BE2C (cell line): ENCODE results near the gene YARS2.

ENCODE experiments used
- DNase-seq: peaks from one replicate; pipeline ENCODE4 v3.0.0-alpha.2; 2020
- H3K27me3 ChIP-seq: fragments of 250-450 bp; sonication (Bioruptor Pico); 2 replicates; pipeline ENCODE4 v1.5.1; 2020; ENCODE audit warnings: mild to moderate bottlenecking
- H3K36me3 ChIP-seq: fragments of 250-450 bp; sonication (Bioruptor Pico); 2 replicates; pipeline ENCODE4 v1.5.1; 2020; ENCODE audit warnings: mild to moderate bottlenecking
- H3K4me1 ChIP-seq: fragments of 250-450 bp; sonication (Bioruptor Pico); 2 replicates; pipeline ENCODE4 v1.5.1; 2020
- H3K4me3 ChIP-seq: 2 replicates; pipeline ENCODE4 v1.5.1; 2011; ENCODE audit warnings: low read depth, low read length
- H3K9me3 ChIP-seq: fragments of 250-450 bp; sonication (Bioruptor Pico); 2 replicates; pipeline ENCODE4 v1.5.1; 2020
- TF ChIP-seq, protein P1 (sequence below): IDR thresholded peaks from 2 replicates; pipeline ENCODE4 v1.5.1; 2012; ENCODE audit warnings: mild to moderate bottlenecking, low read depth, low read length

The YARS2 gene

DNA sequence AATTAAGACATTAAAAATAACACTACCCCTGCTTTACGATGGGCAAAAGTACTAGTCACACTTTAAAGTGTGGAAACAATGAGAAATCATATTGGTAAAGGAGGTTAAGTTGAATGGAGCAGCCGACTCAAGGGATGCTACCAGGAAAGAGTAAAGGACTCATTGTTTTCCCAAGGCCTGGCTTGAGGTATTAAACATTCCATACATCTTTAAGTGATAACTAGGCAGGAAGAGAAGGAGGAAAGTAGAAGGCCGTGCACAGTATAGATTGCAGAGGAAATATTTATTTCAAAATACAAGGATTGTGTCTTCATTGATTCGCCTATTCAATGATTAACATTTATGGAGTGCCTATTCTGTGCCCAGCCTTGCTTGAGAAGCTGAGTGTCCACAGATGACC, 20.6 kb upstream of the YARS2 start:
- H3K4me3 ChIP-seq = no peak overlapping the region
- no peaks in the 10 kb centered on the region for H3K36me3 ChIP-seq
- no peaks in the 10 kb centered on the region for H3K27me3 ChIP-seq
- no peaks in the 10 kb centered on the region for H3K4me1 ChIP-seq
- TF ChIP-seq, protein P1, sequence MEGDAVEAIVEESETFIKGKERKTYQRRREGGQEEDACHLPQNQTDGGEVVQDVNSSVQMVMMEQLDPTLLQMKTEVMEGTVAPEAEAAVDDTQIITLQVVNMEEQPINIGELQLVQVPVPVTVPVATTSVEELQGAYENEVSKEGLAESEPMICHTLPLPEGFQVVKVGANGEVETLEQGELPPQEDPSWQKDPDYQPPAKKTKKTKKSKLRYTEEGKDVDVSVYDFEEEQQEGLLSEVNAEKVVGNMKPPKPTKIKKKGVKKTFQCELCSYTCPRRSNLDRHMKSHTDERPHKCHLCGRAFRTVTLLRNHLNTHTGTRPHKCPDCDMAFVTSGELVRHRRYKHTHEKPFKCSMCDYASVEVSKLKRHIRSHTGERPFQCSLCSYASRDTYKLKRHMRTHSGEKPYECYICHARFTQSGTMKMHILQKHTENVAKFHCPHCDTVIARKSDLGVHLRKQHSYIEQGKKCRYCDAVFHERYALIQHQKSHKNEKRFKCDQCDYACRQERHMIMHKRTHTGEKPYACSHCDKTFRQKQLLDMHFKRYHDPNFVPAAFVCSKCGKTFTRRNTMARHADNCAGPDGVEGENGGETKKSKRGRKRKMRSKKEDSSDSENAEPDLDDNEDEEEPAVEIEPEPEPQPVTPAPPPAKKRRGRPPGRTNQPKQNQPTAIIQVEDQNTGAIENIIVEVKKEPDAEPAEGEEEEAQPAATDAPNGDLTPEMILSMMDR = no peak
- DNase-seq = no peak
- no peaks in the 10 kb centered on the region for H3K9me3 ChIP-seq

DNA sequence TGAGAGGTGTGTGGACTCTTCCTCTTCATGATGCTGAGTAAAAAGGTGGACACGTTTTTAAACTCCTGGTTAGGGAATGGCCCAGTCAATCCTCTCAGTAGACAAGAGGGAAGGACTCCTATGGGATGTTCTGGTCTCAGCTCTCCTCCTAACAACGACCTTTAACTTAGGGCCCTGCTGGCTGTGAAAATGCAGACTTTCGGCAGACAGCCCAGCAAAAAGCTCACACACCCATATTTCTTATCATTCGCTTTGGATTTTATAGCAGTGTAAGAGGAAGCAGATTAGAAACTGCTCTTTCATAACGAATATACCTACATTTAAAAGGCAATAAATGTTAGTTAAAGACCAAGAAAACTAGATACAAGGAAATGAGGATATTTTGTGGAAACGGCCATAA, 18.0 kb upstream of the YARS2 start:
- TF ChIP-seq, protein P1 = no peak
- H3K27me3 ChIP-seq = no peaks in the 10 kb centered on the region

DNA sequence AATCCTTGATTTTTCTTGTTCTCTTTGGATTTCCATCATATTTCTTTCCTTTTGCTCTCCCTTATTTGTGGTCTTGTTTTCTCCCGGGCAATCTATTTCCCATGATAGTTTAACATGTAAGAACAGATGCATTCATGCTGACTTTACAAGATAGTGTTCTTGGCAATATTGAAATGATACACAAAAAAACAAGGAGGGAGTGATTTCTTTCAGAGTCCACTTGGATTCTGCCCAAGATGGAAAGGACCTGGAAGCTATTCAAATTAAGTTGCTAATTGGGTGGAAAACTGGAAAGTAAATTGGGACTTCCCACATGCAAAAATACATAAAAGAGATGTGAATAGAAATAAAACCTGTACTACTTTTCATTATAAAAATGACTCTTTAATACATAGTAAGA, 14.4 kb upstream of the YARS2 start:
- Histone ChIP-seq H3K36me3 (no peaks in the 10 kb centered on the region), H3K9me3 (no peaks in the 10 kb centered on the region), H3K4me3 (no peak overlapping the region), H3K4me1 (no peaks in the 10 kb centered on the region), H3K27me3 (no peaks in the 10 kb centered on the region)
- TF ChIP-seq, protein P1 = no peak
- no peak for DNase-seq

More for the DNA sequence above, 18.0 kb upstream of the YARS2 start:
- H3K9me3 ChIP-seq = no peaks in the 10 kb centered on the region
- no peak overlapping the region for H3K4me3 ChIP-seq
- DNase-seq = no peak
- no peaks in the 10 kb centered on the region for H3K4me1 ChIP-seq
- H3K36me3 ChIP-seq = no peaks in the 10 kb centered on the region

DNA sequence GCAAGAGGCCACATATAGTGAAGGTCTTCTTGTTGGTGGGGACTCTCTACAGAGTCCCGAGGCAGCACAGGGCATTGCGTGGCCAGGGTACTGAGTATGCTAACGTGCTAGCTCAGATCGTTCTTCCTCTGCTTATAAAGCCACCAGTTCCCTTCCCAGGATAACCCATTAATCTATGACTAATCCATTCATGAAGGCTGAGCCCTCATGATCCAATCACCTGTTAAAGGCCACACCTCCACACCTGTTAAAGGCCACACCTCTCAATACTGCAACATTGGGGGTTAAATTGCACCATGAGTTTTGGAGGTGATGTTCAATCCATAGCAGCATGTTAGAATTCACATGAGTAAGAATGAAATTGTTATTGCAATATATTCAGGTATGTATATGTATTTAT, 12.8 kb upstream of the YARS2 start:
- Histone ChIP-seq H3K4me3 (no peak overlapping the region), H3K4me1 (no peaks in the 10 kb centered on the region), H3K27me3 (no peaks in the 10 kb centered on the region), H3K9me3 (no peaks in the 10 kb centered on the region), H3K36me3 (no peaks in the 10 kb centered on the region)
- no peak for DNase-seq
- TF ChIP-seq, protein P1 = no peak

DNA sequence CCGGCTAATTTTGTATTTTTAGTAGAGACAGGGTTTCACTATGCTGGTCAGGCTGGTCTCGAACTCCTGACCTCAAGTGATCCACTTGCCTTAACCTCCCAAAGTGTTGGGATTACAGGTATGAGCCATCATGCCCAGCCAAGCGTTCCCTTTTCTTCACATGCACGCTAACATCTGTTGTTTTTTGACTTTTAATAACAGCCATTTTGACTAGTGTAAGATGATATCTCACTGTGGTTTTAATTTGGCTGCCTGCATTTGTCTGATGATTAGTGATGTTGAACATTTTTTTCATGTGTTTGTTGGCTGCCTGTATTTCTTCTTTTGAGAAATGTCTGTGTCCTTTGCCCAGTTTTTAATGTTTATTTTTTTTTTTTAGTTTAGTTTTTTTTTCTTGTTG, 10.2 kb upstream of the YARS2 start:
- H3K27me3 ChIP-seq = no peaks in the 10 kb centered on the region
- DNase-seq = no peak
- H3K36me3 ChIP-seq = no peaks in the 10 kb centered on the region
- no peaks in the 10 kb centered on the region for H3K4me1 ChIP-seq
- H3K4me3 ChIP-seq = no peak overlapping the region
- TF ChIP-seq, protein P1 = no peak
- H3K9me3 ChIP-seq = no peaks in the 10 kb centered on the region

DNA sequence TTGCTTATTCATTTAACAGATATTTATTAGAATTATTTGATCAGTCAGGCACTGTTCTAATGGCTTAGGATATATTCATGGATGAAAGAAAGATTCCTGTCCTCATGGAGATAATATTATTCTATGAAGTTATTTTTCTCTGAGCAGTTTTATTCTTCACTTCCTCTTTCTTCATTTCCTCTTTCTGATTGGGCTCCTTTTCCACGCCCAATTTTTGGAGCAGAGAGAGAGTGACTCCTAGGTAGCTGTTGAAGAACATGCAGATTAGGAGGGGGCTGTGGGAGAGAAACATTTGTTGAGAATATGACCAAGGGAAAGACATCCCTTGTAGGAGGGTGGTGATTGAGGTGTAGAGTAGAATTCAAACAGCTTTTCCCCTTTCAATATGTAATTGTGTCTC, 6.0 kb upstream of the YARS2 start:
- DNase-seq = no peak
- Histone ChIP-seq H3K27me3 (no peaks in the 10 kb centered on the region; the same call in 1 of the 2 replicates), H3K4me1 (no peaks in the 10 kb centered on the region), H3K36me3 (no peaks in the 10 kb centered on the region), H3K9me3 (no peaks in the 10 kb centered on the region), H3K4me3 (no peak overlapping the region)
- TF ChIP-seq, protein P1 = no peak
